Liver (tissue), 9 donors: ENCODE results near the gene NMRK1. TPM values are rescaled to one million over a fixed set of nuclear protein-coding genes. Genes with fewer than 3 reads are reported as not detected.
A peak's percentile ranks its signal among the peaks of the same experiment; 100 is the strongest.

ENCODE experiments used
- DNase-seq: peaks from one replicate; pipeline ENCODE4 v3.0.0-alpha.2; 2017; ENCODE audit warnings: low spot score
- H3K27ac ChIP-seq, 2 donors: one replicate each; pipeline ENCODE4 v1.7.0; 2013; ENCODE audit warnings: inconsistent platforms in 2 of 2, low read length in 2 of 2, control low read depth in 1 of 2, low read depth in 1 of 2, mild to moderate bottlenecking in 1 of 2
- H3K27me3 ChIP-seq, 4 donors: one replicate each; pipeline versions ENCODE4 v1.6.1 to v1.7.0; 2013; ENCODE audit warnings: low read length in 3 of 4, inconsistent platforms in 1 of 4, mild to moderate bottlenecking in 1 of 4, moderate library complexity in 1 of 4; ENCODE audit not compliant: control insufficient read depth in 4 of 4, insufficient read depth in 4 of 4
- H3K36me3 ChIP-seq, 4 donors: one replicate each; pipeline versions ENCODE4 v1.6.1 to v1.7.0; 2013; ENCODE audit warnings: low read length in 3 of 4, mild to moderate bottlenecking in 3 of 4, low read depth in 1 of 4, moderate library complexity in 1 of 4; ENCODE audit not compliant: control insufficient read depth in 4 of 4, insufficient read depth in 3 of 4
- H3K4me1 ChIP-seq, 4 donors: one replicate each; pipeline versions ENCODE4 v1.6.1 to v1.7.0; 2013; ENCODE audit warnings: low read length in 3 of 4, mild to moderate bottlenecking in 3 of 4, moderate library complexity in 1 of 4; ENCODE audit not compliant: control insufficient read depth in 4 of 4, insufficient read depth in 4 of 4
- H3K4me3 ChIP-seq, 3 donors: one replicate each; pipeline versions ENCODE4 v1.6.1 to v1.7.0; 2013; ENCODE audit warnings: low read length in 3 of 3, control low read depth in 1 of 3, low read depth in 1 of 3, mild to moderate bottlenecking in 1 of 3
- H3K9ac ChIP-seq, 2 donors: one replicate each; pipeline ENCODE4 v1.7.0; 2013; ENCODE audit warnings: low read length in 2 of 2, mild to moderate bottlenecking in 2 of 2, moderate library complexity in 2 of 2, control low read depth in 1 of 2, low read depth in 1 of 2
- H3K9me3 ChIP-seq, 4 donors: one replicate each; pipeline versions ENCODE4 v1.6.1 to v1.7.0; 2013; ENCODE audit warnings: low read length in 3 of 4; ENCODE audit not compliant: control insufficient read depth in 4 of 4
- EGR1 ChIP-seq, 2 donors: IDR thresholded peaks; 2 replicates each; pipeline ENCODE4 v1.6.1; 2016 to 2018; ENCODE audit warnings: antibody characterized with exemption in 2 of 2, low read depth in 2 of 2
- FOXA1 ChIP-seq: IDR thresholded peaks from 2 replicates; pipeline ENCODE4 v1.6.1; 2016; ENCODE audit warnings: antibody characterized with exemption
- FOXA2 ChIP-seq: IDR thresholded peaks from 2 replicates; pipeline ENCODE4 v1.6.1; 2016; ENCODE audit warnings: antibody characterized with exemption
- GABPA ChIP-seq, 2 donors: IDR thresholded peaks in 1 of 2; conservative IDR thresholded peaks in 1 of 2; 2 replicates each; pipeline ENCODE4 v1.6.1; 2016; ENCODE audit warnings: antibody characterized with exemption in 2 of 2, mild to moderate bottlenecking in 1 of 2, moderate library complexity in 1 of 2
- HNF4A ChIP-seq, 2 donors: conservative IDR thresholded peaks; 2 replicates each; pipeline ENCODE4 v1.6.1; 2016; ENCODE audit warnings: antibody characterized with exemption in 2 of 2, mild to moderate bottlenecking in 2 of 2
- HNF4G ChIP-seq: IDR thresholded peaks from 2 replicates; pipeline ENCODE4 v1.6.1; 2016; ENCODE audit warnings: antibody characterized with exemption
- JUND ChIP-seq, 2 donors: IDR thresholded peaks; 2 replicates each; pipeline ENCODE4 v1.6.1; 2016; ENCODE audit warnings: antibody characterized with exemption in 2 of 2
- NR2F2 ChIP-seq: IDR thresholded peaks from 2 replicates; pipeline ENCODE4 v1.6.1; 2016; ENCODE audit warnings: antibody characterized with exemption
- RAD21 ChIP-seq, 2 donors: IDR thresholded peaks; 2 replicates each; pipeline ENCODE4 v1.6.1; 2016; ENCODE audit warnings: antibody characterized with exemption in 2 of 2, mild to moderate bottlenecking in 2 of 2
- RXRA ChIP-seq, 2 donors: IDR thresholded peaks; 2 replicates each; pipeline ENCODE4 v1.6.1; 2017 to 2018; ENCODE audit warnings: antibody characterized with exemption in 2 of 2, mild to moderate bottlenecking in 1 of 2
- TAF1 ChIP-seq: conservative IDR thresholded peaks from 2 replicates; pipeline ENCODE4 v1.6.1; 2016; ENCODE audit warnings: antibody characterized with exemption, mild to moderate bottlenecking
- YY1 ChIP-seq: IDR thresholded peaks from 2 replicates; pipeline ENCODE4 v1.6.1; 2016; ENCODE audit warnings: antibody characterized with exemption, mild to moderate bottlenecking
- WGBS: extraction: QIAGEN DNeasy Blood & Tissue Kit; methylation state at CpG from one replicate; pipeline ENCODE4 v1.1.7; 2013; 5-methylcytosine and 5-hydroxymethylcytosine counted together
- polyA plus RNA-seq, 2 donors: library from polyadenylated mRNA; stranded (reverse) in 1 of 2; unstranded in 1 of 2; fragments of 200-250 nt in 1 of 2; fragments of >200 nt in 1 of 2; fragmentation: Nextera tagmentation in 1 of 2; extraction: Ambion mirVana in 1 of 2; gene quantifications; one replicate each; pipeline versions ENCODE4 v1.2.1 to v1.2.3, GENCODE V29; 2013 to 2015
- total RNA-seq, 2 donors: library from RNA; depleted of rRNA; stranded (reverse); fragments of >200 nt; gene quantifications; one replicate each; pipeline ENCODE4 v1.2.3, GENCODE V29; 2014
- TF ChIP-seq, protein P1 (sequence below): IDR thresholded peaks from 2 replicates; pipeline ENCODE4 v1.6.1; 2016; ENCODE audit warnings: antibody characterized with exemption, mild to moderate bottlenecking
- TF ChIP-seq, protein P2 (sequence below): fragments of 150-350 bp; IDR thresholded peaks from 2 replicates; pipeline ENCODE4 v1.5.1; 2017; ENCODE audit warnings: improper control_type of control experiment, low read depth, low read length; ENCODE audit not compliant: missing input control
- TF ChIP-seq, protein P3 (sequence below): IDR thresholded peaks from 2 replicates; pipeline ENCODE4 v1.6.1; 2016; ENCODE audit warnings: antibody characterized with exemption
- donor health status: healthy.
- donor health status: healthy.
- donor health status: healthy.
- donor health status: healthy.
- donor health status: healthy.

NMRK1 gene
- total RNA-seq (10 to 100 TPM in 1 of 2 donors, 1 to 10 TPM in 1; 6.8 to 17.7 TPM), polyA plus RNA-seq (10 to 100 TPM; 14.2 to 32.2 TPM)

DNA sequence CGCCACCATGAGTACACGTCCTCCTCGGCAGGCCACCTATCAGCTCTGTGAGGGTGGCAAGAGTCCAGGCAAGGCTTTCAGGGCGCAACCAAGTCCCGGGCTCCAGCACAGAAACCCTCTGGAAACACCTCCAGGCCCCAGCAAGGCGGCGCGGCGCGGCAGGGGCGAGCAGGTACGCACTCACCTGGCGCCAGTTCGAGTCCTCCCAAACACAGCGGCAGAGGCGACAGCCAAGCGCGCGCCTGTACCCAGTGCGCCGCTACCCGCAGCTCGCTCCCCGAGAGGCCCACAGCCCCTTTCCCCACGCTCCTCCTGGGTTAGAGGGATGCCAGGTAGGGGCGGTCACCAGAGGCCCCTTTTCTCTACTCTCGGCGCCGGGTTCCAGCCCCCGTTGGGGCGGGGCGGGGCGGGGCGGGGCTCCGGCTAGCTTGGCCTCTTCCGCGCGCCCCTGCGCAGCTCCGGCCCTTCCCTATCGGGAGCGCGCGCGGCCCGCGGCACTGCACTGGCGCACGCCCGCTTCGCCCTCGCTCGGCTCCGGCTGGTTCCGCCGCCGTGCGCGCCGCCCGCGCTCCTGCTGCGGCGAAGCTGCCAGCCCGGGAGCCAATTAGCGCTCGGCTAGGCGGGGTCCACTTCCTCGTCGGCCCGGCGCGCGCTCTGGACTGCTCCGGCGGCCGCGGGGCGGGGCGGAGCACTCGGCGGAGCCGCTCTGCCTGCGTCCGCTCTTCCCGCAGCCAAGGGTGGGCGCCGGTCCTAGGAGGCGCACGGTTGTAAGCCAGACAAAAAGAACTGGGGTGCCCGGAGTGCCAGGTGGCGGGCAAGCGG is at the start of gene NMRK1, which contains the start of gene OSTF1:
Gene NMRK1, minus strand, starts transcription at position 332 of the 822 bp plus-strand sequence. CDS start 5,040 bp downstream, outside the sequence.
Gene OSTF1, plus strand, starts transcription at position 691 of the 822 bp plus-strand sequence. CDS start 179 bp downstream, outside the sequence.
- Histone ChIP-seq H3K9ac (peak within 1 kb of the TSS; percentile 85 to 92), H3K27ac (peak within 1 kb of the TSS; percentile 94 to 96), H3K4me3 (peak within 1 kb of the TSS; percentile 90 to 94 (median 92)), H3K4me1 (peaks cover 12 to 66% (median 43%) of the 10 kb centered on the region in 4 donors), H3K36me3 (no peaks in the 10 kb centered on the region), H3K9me3 (no peaks in the 10 kb centered on the region), H3K27me3 (no peaks in the 10 kb centered on the region)
- TF ChIP-seq, protein P1, sequence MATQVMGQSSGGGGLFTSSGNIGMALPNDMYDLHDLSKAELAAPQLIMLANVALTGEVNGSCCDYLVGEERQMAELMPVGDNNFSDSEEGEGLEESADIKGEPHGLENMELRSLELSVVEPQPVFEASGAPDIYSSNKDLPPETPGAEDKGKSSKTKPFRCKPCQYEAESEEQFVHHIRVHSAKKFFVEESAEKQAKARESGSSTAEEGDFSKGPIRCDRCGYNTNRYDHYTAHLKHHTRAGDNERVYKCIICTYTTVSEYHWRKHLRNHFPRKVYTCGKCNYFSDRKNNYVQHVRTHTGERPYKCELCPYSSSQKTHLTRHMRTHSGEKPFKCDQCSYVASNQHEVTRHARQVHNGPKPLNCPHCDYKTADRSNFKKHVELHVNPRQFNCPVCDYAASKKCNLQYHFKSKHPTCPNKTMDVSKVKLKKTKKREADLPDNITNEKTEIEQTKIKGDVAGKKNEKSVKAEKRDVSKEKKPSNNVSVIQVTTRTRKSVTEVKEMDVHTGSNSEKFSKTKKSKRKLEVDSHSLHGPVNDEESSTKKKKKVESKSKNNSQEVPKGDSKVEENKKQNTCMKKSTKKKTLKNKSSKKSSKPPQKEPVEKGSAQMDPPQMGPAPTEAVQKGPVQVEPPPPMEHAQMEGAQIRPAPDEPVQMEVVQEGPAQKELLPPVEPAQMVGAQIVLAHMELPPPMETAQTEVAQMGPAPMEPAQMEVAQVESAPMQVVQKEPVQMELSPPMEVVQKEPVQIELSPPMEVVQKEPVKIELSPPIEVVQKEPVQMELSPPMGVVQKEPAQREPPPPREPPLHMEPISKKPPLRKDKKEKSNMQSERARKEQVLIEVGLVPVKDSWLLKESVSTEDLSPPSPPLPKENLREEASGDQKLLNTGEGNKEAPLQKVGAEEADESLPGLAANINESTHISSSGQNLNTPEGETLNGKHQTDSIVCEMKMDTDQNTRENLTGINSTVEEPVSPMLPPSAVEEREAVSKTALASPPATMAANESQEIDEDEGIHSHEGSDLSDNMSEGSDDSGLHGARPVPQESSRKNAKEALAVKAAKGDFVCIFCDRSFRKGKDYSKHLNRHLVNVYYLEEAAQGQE: no peak
- TF ChIP-seq JUND (IDR thresholded peaks at IDR 0.05): no peak
- TF ChIP-seq FOXA1: no peak
- TF ChIP-seq NR2F2: no peak
- TF ChIP-seq, protein P2, sequence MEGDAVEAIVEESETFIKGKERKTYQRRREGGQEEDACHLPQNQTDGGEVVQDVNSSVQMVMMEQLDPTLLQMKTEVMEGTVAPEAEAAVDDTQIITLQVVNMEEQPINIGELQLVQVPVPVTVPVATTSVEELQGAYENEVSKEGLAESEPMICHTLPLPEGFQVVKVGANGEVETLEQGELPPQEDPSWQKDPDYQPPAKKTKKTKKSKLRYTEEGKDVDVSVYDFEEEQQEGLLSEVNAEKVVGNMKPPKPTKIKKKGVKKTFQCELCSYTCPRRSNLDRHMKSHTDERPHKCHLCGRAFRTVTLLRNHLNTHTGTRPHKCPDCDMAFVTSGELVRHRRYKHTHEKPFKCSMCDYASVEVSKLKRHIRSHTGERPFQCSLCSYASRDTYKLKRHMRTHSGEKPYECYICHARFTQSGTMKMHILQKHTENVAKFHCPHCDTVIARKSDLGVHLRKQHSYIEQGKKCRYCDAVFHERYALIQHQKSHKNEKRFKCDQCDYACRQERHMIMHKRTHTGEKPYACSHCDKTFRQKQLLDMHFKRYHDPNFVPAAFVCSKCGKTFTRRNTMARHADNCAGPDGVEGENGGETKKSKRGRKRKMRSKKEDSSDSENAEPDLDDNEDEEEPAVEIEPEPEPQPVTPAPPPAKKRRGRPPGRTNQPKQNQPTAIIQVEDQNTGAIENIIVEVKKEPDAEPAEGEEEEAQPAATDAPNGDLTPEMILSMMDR: no peak
- TF ChIP-seq YY1: peak; percentile 3
- no peak for TF ChIP-seq RAD21 (IDR thresholded peaks at IDR 0.05)
- TF ChIP-seq HNF4G: no peak
- peak; percentile 27 for TF ChIP-seq TAF1
- under 1% methylated on average over 93 of the region's 93 CpGs for WGBS
- DNase-seq: peak; percentile 91

DNA sequence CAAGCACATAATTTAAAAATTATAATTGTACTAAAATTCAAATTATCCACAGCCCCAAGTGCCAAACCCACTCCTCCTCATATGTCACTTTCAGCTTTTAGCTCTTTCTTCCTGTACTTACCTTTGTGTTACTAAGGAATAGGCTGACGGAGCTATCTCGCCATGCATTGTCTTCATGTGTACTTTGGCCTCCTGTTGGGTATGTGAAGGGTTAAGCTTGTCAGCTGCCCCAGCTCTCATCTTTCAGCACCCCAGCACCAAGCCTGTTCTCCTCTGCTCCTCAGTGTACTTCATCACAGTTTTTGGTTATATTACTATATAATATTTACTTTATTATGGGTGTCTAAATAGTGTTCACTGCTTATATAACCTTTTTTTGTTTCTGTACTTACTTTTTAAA is 46.5 kb upstream of the NMRK1 start:
- 98% methylated on average over 2 of the region's 2 CpGs for WGBS
- no peak overlapping the region for H3K27ac ChIP-seq
- H3K36me3 ChIP-seq: peaks cover 2 to 44% (median 32%) of the 10 kb centered on the region in 4 donors
- TF ChIP-seq EGR1 (IDR thresholded peaks at IDR 0.05; ENCODE audit: low read depth in 2 of 2) (no peak), FOXA2 (no peak), HNF4A (conservative IDR thresholded peaks at IDR 0.05) (no peak), HNF4G (no peak), TAF1 (no peak), NR2F2 (no peak), GABPA (IDR thresholded peaks at IDR 0.05 in 1 of 2, conservative IDR thresholded peaks at IDR 0.05 in 1 of 2) (no peak), RXRA (IDR thresholded peaks at IDR 0.05) (no peak), RAD21 (IDR thresholded peaks at IDR 0.05) (no peak)
- TF ChIP-seq, protein P3, sequence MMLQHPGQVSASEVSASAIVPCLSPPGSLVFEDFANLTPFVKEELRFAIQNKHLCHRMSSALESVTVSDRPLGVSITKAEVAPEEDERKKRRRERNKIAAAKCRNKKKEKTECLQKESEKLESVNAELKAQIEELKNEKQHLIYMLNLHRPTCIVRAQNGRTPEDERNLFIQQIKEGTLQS: no peak
- TF ChIP-seq, protein P1: no peak
- no peak overlapping the region for H3K9ac ChIP-seq
- no peaks in the 10 kb centered on the region for H3K4me1 ChIP-seq
- no peaks in the 10 kb centered on the region for H3K27me3 ChIP-seq
- no peak overlapping the region for H3K4me3 ChIP-seq
- H3K9me3 ChIP-seq: no peaks in the 10 kb centered on the region
- no peak for DNase-seq
